Endothelial cell of umbilical vein (primary cell): ENCODE measurements around the gene RASAL3. TPM values are rescaled to one million over a fixed set of nuclear protein-coding genes. Genes with fewer than 3 reads are reported as not detected.

Experiments used
- BruUV-seq: library from RNA; stranded (reverse); fragments of 400-500 nt; replicated peaks from 2 replicates; lab custom pipeline; 2021; lab: Mats Ljungman, UMichigan
- CTCF ChIA-PET: fragments of 300-600, 350-600 bp; sonication (Branson Sonifier 250); formaldehyde crosslinking; loops from one replicate; lab custom pipeline; 2021; ENCODE audit warnings: antibody characterized with exemption, inconsistent platforms; lab: Charles Lee
- POLR2A ChIA-PET: fragments of 300-600, 350-600 bp; sonication (Branson Sonifier 250); formaldehyde crosslinking; loops from one replicate; lab custom pipeline; 2021; ENCODE audit warnings: antibody characterized with exemption, inconsistent platforms; lab: Charles Lee
- DNase-seq: peaks from one replicate; pipeline ENCODE4 v3.0.0-alpha.2; 2011; ENCODE audit warnings: low read depth, low spot score
- FAIRE-seq: peaks from 2 replicates; lab custom pipeline; 2011; peaks lifted over from hg19 to GRCh38; lab: Jason Lieb, UNC
- H2AFZ ChIP-seq: 2 replicates; pipeline ENCODE4 v1.6.0; 2012; ENCODE audit warnings: low read depth, low read length, control low read depth, inconsistent platforms
- H3K27ac ChIP-seq: 2 replicates; pipeline ENCODE4 v1.5.1; 2011; ENCODE audit warnings: low read depth, mild to moderate bottlenecking, control low read depth, low read length, moderate library complexity; ENCODE audit not compliant: insufficient read depth
- H3K27me3 ChIP-seq, 2 experiments: 2 replicates each; pipeline versions ENCODE4 v1.6.0 to v1.6.1; 2011; ENCODE audit warnings: low read length in 2 of 2, mixed read lengths in 1 of 2; ENCODE audit not compliant: control insufficient read depth in 2 of 2, insufficient read depth in 2 of 2
- H3K36me3 ChIP-seq, 2 experiments: 2 replicates in 1 of 2; 3 replicates in 1 of 2; pipeline ENCODE4 v1.5.1; 2011; ENCODE audit warnings: low read length in 2 of 2, mild to moderate bottlenecking in 1 of 2, moderate library complexity in 1 of 2; ENCODE audit not compliant: control insufficient read depth in 2 of 2, insufficient read depth in 2 of 2; ENCODE audit errors: extremely low read depth in 1 of 2
- H3K4me1 ChIP-seq: 3 replicates; pipeline ENCODE4 v1.5.1; 2011; ENCODE audit warnings: mild to moderate bottlenecking, low read length; ENCODE audit not compliant: control insufficient read depth, insufficient read depth; ENCODE audit errors: extremely low read depth
- H3K4me2 ChIP-seq: 2 replicates; pipeline ENCODE4 v1.6.1; 2011; ENCODE audit warnings: low read length, control low read depth, mixed read lengths; ENCODE audit not compliant: insufficient read depth
- H3K4me3 ChIP-seq, 3 experiments: fragments of 200-600 bp in 1 of 3; sonication (generic), shearing (Covaris generic) in 1 of 3; replicated peaks in 1 of 3; 2 replicates each; pipeline ENCODE4 v1.5.1; 2011 to 2016; ENCODE audit warnings: control low read depth in 3 of 3, low read length in 3 of 3, mild to moderate bottlenecking in 2 of 3, inconsistent platforms in 1 of 3, low read depth in 1 of 3, moderate library complexity in 1 of 3; ENCODE audit not compliant: insufficient read depth in 1 of 3
- H3K79me2 ChIP-seq: 2 replicates; pipeline ENCODE4 v1.6.0; 2012; ENCODE audit warnings: low read length, inconsistent platforms; ENCODE audit not compliant: control insufficient read depth, insufficient read depth
- H3K9ac ChIP-seq: replicated peaks from 2 replicates; pipeline ENCODE3; 2011; ENCODE audit warnings: low read length, control low read depth; ENCODE audit not compliant: insufficient read depth; ENCODE audit errors: extremely low read depth
- H3K9me1 ChIP-seq: replicated peaks from 3 replicates; pipeline ENCODE4 v1.6.0; 2011; ENCODE audit warnings: mild to moderate bottlenecking, low read length; ENCODE audit not compliant: control insufficient read depth, insufficient read depth; ENCODE audit errors: extremely low read depth
- H3K9me3 ChIP-seq: replicated peaks from 2 replicates; pipeline ENCODE4 v1.5.1; 2012; ENCODE audit warnings: low read length, inconsistent platforms; ENCODE audit not compliant: control insufficient read depth, insufficient read depth
- H4K20me1 ChIP-seq: replicated peaks from 2 replicates; pipeline ENCODE3; 2011; ENCODE audit warnings: mild to moderate bottlenecking, low read length; ENCODE audit not compliant: control insufficient read depth, insufficient read depth; ENCODE audit errors: extremely low read depth
- CTCF ChIP-seq, 2 donors: IDR thresholded peaks; 1 replicate in 1 of 2; 2 replicates in 1 of 2; pipeline ENCODE4 v1.5.1; 2011; ENCODE audit warnings: low read length in 2 of 2, mild to moderate bottlenecking in 2 of 2, moderate library complexity in 2 of 2, control low read depth in 1 of 2, inconsistent platforms in 1 of 2, low read depth in 1 of 2; ENCODE audit not compliant: insufficient read depth in 1 of 2; ENCODE audit errors: extremely low read depth in 1 of 2
- EZH2 ChIP-seq: IDR thresholded peaks from 2 replicates; pipeline ENCODE4 v1.6.1; 2012; ENCODE audit warnings: borderline replicate concordance, low read depth, mild to moderate bottlenecking, moderate library complexity, low read length, inconsistent platforms; ENCODE audit not compliant: severe bottlenecking
- FOS ChIP-seq: IDR thresholded peaks from 2 replicates; pipeline ENCODE4 v1.6.1; 2011; ENCODE audit warnings: mild to moderate bottlenecking, low read length, moderate library complexity, borderline replicate concordance; ENCODE audit not compliant: insufficient read depth
- GATA2 ChIP-seq: IDR thresholded peaks from 2 replicates; pipeline ENCODE4 v1.7.0; 2011; ENCODE audit warnings: low read depth, mild to moderate bottlenecking, moderate library complexity, mixed read lengths, low read length; ENCODE audit not compliant: insufficient read length, insufficient read depth
- JUN ChIP-seq: IDR thresholded peaks from 2 replicates; pipeline ENCODE4 v1.6.1; 2011; ENCODE audit warnings: borderline replicate concordance, low read depth; ENCODE audit not compliant: insufficient read length, insufficient read depth
- MAX ChIP-seq: IDR thresholded peaks from 2 replicates; pipeline ENCODE4 v1.6.1; 2011; ENCODE audit not compliant: insufficient read depth, insufficient read length
- MYC ChIP-seq: IDR thresholded peaks from one replicate; pipeline ENCODE4 v1.6.1; 2011; ENCODE audit warnings: mild to moderate bottlenecking, low read depth, low read length
- POLR2A ChIP-seq: IDR thresholded peaks from 2 replicates; pipeline ENCODE4 v1.6.1; 2012; ENCODE audit warnings: low read depth, mild to moderate bottlenecking, control low read depth, low read length
- POLR2AphosphoS5 ChIP-seq: IDR thresholded peaks from 2 replicates; pipeline ENCODE4 v1.6.1; 2012; ENCODE audit warnings: low read depth, mild to moderate bottlenecking, control low read depth, low read length, moderate library complexity; ENCODE audit not compliant: insufficient read depth
- dilution Hi-C: fragments of 300-500 bp; cut with MboI; formaldehyde crosslinking; loops from one replicate; pipeline ENCODE4 v1.15.0; 2019; ENCODE audit warnings: low sequenced_read_pairs; ENCODE audit not compliant: extremely low pct_ligation_motif_present
- intact Hi-C: fragments of 100-400 bp; cut with micrococcal nuclease; formaldehyde crosslinking; loops from one replicate; pipeline ENCODE4 v1.10.0; 2022
- polyA plus RNA-seq, 4 experiments: library from polyadenylated mRNA; depleted of rRNA in 3 of 4; stranded (reverse) in 3 of 4; unstranded in 1 of 4; fragments of >200 nt; gene quantifications; 2 replicates each; pipeline versions ENCODE4 v1.2.1 to v1.2.3, GENCODE V29; 2011 to 2012; ENCODE audit warnings: missing spikeins in 1 of 4
- total RNA-seq: library from RNA; stranded (reverse); gene quantifications from 2 replicates; pipeline ENCODE4 v1.2.3, GENCODE V29; 2021

RASAL3 gene
- total and polyA plus RNA-seq, 2 donors (not counting 3 experiments of a cell fraction or from before 2014, with no cell fraction given) = 4.1 to 5.7 TPM

- peaks cover 40% of the 10 kb centered on the region for H3K79me2 ChIP-seq
- dilution Hi-C loops (no loop called here), intact Hi-C loops (loop anchor here (1.0 to 5.0 kb wide), 9 partner anchors 13 to 312 kb away; partner anchors contain the start of genes AKAP8 and SYDE1)
- ChIA-PET POLR2A (interaction anchor here (0.5 to 2.5 kb wide), 11 partner anchors 10 to 252 kb away, joined by 3 to 13 read pairs (median 4); partner anchors contain the start of gene AKAP8), CTCF (interaction anchor here (0.6 to 4.9 kb wide), 28 partner anchors 9 to 692 kb away, joined by 3 to 124 read pairs (median 4); partner anchors contain the start of genes AKAP8 and RAB8A)
- peak overlapping the region; percentile 18 for H3K9ac ChIP-seq
- H3K36me3 ChIP-seq = peaks cover 5 to 19% of the 10 kb centered on the region in 2 experiments
- no peaks in the 10 kb centered on the region for H4K20me1 ChIP-seq
- H2AFZ ChIP-seq = peak overlapping the region; percentile 15
- H3K27ac ChIP-seq = no peak overlapping the region
- no peak for TF ChIP-seq EZH2
- no peak for TF ChIP-seq POLR2A
- TF ChIP-seq MYC = no peak
- TF ChIP-seq GATA2 = no peak
- TF ChIP-seq CTCF (IDR thresholded peaks at IDR 0.05; ENCODE audit: extremely low read depth in 1 of 2, insufficient read depth in 1 of 2, low read depth in 1 of 2, low read length in 2 of 2) = no peak
- no peak for TF ChIP-seq POLR2AphosphoS5
- no peak for TF ChIP-seq JUN
- no peak for TF ChIP-seq FOS
- TF ChIP-seq MAX = no peak
- H3K4me1 ChIP-seq = peaks cover 14% of the 10 kb centered on the region
- no peak for DNase-seq
- no peaks in the 10 kb centered on the region for H3K9me3 ChIP-seq
- H3K4me2 ChIP-seq = peak overlapping the region; percentile 85
- H3K4me3 ChIP-seq = peak overlapping the region in 2 of 3 experiments; percentile 6 to 43
- FAIRE-seq = peak; percentile 43
- H3K9me1 ChIP-seq = no peaks in the 10 kb centered on the region
- no TSS peak for BruUV-seq
- H3K27me3 ChIP-seq = no peaks in the 10 kb centered on the region
Observed at GRCh38 chr19:15419413-15420025, 44.8 kb downstream of the RASAL3 start.
